ENCODE results near the gene HIVEP1.

DNA sequence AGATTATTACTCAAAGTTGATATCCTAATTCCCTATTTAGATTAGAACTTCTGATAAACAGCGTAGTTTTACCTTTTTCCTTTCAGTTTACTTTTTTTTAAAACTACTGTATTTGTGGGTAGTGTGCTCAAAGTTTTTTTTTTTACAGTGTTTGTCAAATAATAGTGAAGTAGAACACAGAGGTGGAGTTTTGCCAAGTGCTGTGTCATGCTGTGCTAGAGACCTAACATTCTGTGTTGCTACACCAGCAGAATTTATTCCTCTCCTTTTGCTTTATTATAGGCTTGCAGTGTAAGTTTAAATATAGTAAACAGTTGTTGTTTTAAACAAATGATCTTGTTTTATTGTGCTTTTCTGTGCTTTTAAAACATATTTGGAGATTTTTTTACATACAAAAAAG lies 125.4 kb downstream of the HIVEP1 start:
- TF ChIP-seq SUZ12 (IDR thresholded peaks at IDR 0.05; ENCODE audit: extremely low read depth, insufficient read depth, insufficient read length) (no peak), YY1 (IDR thresholded peaks at IDR 0.05; ENCODE audit: insufficient read depth, insufficient read length) (no peak)
